ENCODE results near the gene RLN1. TPM values are rescaled to one million over a fixed set of nuclear protein-coding genes. Genes with fewer than 3 reads are reported as not detected.

RLN1 gene
- total and polyA plus RNA-seq, 2 donors (not counting 1 experiment from before 2014, with no cell fraction given) = 0.60 to 1.4 TPM

DNA sequence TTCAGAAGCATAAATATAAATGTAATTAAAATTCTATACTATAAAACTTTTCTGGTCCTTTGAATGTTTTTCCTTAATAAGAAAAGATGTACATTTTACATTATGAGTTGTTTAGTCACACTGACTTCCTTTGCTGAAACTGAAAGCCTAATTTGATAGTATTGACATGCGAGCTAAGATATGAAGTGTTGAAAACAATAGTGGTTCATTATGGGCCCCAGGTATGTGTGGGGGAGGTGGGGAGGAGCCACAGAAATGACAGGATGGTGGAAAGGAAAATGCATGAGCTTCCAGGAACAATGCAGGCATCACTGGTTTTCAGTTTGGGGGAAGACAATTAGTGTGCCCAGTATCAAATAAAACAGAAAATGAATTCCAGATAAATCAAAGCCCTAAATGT lies 35.4 kb upstream of the RLN1 start:
- peaks cover 1% of the 10 kb centered on the region for H3K4me1 Mint-ChIP-seq
- no peak overlapping the region for H3K27ac Mint-ChIP-seq

DNA sequence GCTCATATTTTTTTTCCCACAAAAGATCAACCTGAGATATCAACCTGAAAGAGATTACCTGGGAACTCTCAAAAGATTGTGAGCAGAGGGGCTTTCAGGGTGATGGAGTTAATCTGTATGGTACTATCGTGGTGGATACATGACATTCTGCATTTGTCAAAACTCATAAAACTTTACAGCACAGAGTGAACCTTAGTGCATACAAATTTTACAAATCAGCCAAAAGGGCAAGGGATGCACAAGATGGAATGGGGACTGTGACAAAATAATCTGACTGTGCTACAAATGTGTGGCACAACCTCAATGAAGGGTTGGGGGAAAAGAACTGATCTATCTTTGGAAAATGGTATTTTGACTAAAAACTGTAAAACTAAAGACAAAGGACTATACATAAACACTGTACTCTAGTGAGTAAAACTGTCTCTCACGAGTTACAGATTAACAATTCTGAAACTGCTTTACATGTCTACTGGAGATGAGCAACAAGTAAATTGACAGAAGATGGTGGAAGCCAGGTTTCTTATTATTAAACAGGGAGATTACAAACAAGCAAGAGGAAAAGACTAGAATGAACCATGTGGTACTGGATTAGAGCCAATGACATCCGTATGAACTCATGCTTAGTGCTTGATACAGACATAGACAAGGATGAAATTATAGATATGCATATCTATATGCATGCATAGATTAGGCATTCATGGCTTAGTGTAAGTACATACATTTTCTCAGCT lies 24.8 kb upstream of the RLN1 start:
- TF ChIP-seq EZH2 (IDR thresholded peaks at IDR 0.05; ENCODE audit: borderline replicate concordance, insufficient read depth, low read depth, low read length, poor library complexity, severe bottlenecking) = no peak
- TF ChIP-seq, protein P1, sequence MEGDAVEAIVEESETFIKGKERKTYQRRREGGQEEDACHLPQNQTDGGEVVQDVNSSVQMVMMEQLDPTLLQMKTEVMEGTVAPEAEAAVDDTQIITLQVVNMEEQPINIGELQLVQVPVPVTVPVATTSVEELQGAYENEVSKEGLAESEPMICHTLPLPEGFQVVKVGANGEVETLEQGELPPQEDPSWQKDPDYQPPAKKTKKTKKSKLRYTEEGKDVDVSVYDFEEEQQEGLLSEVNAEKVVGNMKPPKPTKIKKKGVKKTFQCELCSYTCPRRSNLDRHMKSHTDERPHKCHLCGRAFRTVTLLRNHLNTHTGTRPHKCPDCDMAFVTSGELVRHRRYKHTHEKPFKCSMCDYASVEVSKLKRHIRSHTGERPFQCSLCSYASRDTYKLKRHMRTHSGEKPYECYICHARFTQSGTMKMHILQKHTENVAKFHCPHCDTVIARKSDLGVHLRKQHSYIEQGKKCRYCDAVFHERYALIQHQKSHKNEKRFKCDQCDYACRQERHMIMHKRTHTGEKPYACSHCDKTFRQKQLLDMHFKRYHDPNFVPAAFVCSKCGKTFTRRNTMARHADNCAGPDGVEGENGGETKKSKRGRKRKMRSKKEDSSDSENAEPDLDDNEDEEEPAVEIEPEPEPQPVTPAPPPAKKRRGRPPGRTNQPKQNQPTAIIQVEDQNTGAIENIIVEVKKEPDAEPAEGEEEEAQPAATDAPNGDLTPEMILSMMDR (IDR thresholded peaks at IDR 0.05) = no peak
- Histone ChIP-seq H3K79me2 (ENCODE audit: control insufficient read depth, insufficient read depth, low read length) (no peaks in the 10 kb centered on the region), H3K9ac (ENCODE audit: low read length) (no peak overlapping the region), H3K9me3 (ENCODE audit: control extremely low read depth in 1 of 3, control insufficient read depth in 2 of 3, insufficient read depth in 1 of 3, low read length in 2 of 3) (no peaks in the 10 kb centered on the region), H3K27me3 (replicated peaks in 1 of 4; ENCODE audit: control extremely low read depth in 1 of 4, control insufficient read depth in 3 of 4, insufficient read depth in 4 of 4, low read length in 3 of 4) (no peaks in the 10 kb centered on the region), H2AFZ (ENCODE audit: insufficient read depth, low read depth, low read length, poor library complexity, severe bottlenecking) (no peak overlapping the region), H3K4me1 (ENCODE audit: control insufficient read depth in 2 of 2, insufficient read depth in 2 of 2, low read length in 2 of 2) (no peaks in the 10 kb centered on the region), H4K20me1 (ENCODE audit: control insufficient read depth, insufficient read depth, low read length, poor library complexity, severe bottlenecking) (no peaks in the 10 kb centered on the region), H3K4me2 (replicated peaks; ENCODE audit: low read depth, low read length, poor library complexity, severe bottlenecking) (no peak overlapping the region), H3K4me3 (ENCODE audit: control extremely low read depth in 1 of 5, extremely low read depth in 1 of 5, insufficient read depth in 1 of 5, low read depth in 2 of 5, low read length in 4 of 5) (no peak overlapping the region), H3K27ac (ENCODE audit: low read length in 2 of 2) (no peak overlapping the region), H3K36me3 (replicated peaks in 1 of 2; ENCODE audit: control extremely low read depth in 1 of 2, control insufficient read depth in 1 of 2, extremely low read depth in 1 of 2, insufficient read depth in 2 of 2, low read length in 1 of 2) (peaks cover 0 to 3% of the 10 kb centered on the region in 2 experiments)
- ATAC-seq (ENCODE audit: low read depth) (no peak), DNase-seq (no peak)
- H3K27me3 Mint-ChIP-seq = no peaks in the 10 kb centered on the region
- no CpG with 5 or more reads among the region's 3 CpGs for WGBS (ENCODE audit: insufficient coverage)
- H3K9me3 Mint-ChIP-seq (ENCODE audit: insufficient read depth) = peaks cover 8% of the 10 kb centered on the region
- no peaks in the 10 kb centered on the region for H3K4me1 Mint-ChIP-seq
- no peak overlapping the region for H3K4me3 Mint-ChIP-seq
- intact Hi-C loops (cut with micrococcal nuclease) = no loop called here
- H3K27ac Mint-ChIP-seq = no peak overlapping the region
- ChIA-PET POLR2A (no interaction called here), CTCF (interaction anchor here (0.7 kb wide), 1 partner anchor 522 kb away, joined by 3 read pairs; no protein-coding TSS in a partner anchor)

More for the DNA sequence above, 35.4 kb upstream of the RLN1 start:
- Histone ChIP-seq H3K36me3 (replicated peaks in 1 of 2; ENCODE audit: control extremely low read depth in 1 of 2, control insufficient read depth in 1 of 2, extremely low read depth in 1 of 2, insufficient read depth in 2 of 2, low read length in 1 of 2) (no peaks in the 10 kb centered on the region), H3K27me3 (replicated peaks in 1 of 4; ENCODE audit: control extremely low read depth in 1 of 4, control insufficient read depth in 3 of 4, insufficient read depth in 4 of 4, low read length in 3 of 4) (no peaks in the 10 kb centered on the region), H3K9me3 (ENCODE audit: control extremely low read depth in 1 of 3, control insufficient read depth in 2 of 3, insufficient read depth in 1 of 3, low read length in 2 of 3) (no peaks in the 10 kb centered on the region), H3K4me1 (ENCODE audit: control insufficient read depth in 2 of 2, insufficient read depth in 2 of 2, low read length in 2 of 2) (no peaks in the 10 kb centered on the region), H3K4me2 (replicated peaks; ENCODE audit: low read depth, low read length, poor library complexity, severe bottlenecking) (no peak overlapping the region), H2AFZ (ENCODE audit: insufficient read depth, low read depth, low read length, poor library complexity, severe bottlenecking) (no peak overlapping the region), H4K20me1 (ENCODE audit: control insufficient read depth, insufficient read depth, low read length, poor library complexity, severe bottlenecking) (no peaks in the 10 kb centered on the region), H3K79me2 (ENCODE audit: control insufficient read depth, insufficient read depth, low read length) (no peaks in the 10 kb centered on the region), H3K9ac (ENCODE audit: low read length) (no peak overlapping the region), H3K4me3 (ENCODE audit: control extremely low read depth in 1 of 5, extremely low read depth in 1 of 5, insufficient read depth in 1 of 5, low read depth in 2 of 5, low read length in 4 of 5) (no peak overlapping the region), H3K27ac (ENCODE audit: low read length in 2 of 2) (no peak overlapping the region)
- ATAC-seq (ENCODE audit: low read depth) (no peak), DNase-seq (no peak)
- no peak overlapping the region for H3K4me3 Mint-ChIP-seq
- no peak for TF ChIP-seq EZH2 (IDR thresholded peaks at IDR 0.05; ENCODE audit: borderline replicate concordance, insufficient read depth, low read depth, low read length, poor library complexity, severe bottlenecking)
- TF ChIP-seq, protein P1 (IDR thresholded peaks at IDR 0.05) = no peak
- 100% methylated on average over 1 of the region's 1 CpG for WGBS (ENCODE audit: insufficient coverage)
- POLR2A ChIA-PET = no interaction called here
- intact Hi-C loops (cut with micrococcal nuclease) = no loop called here
- no peaks in the 10 kb centered on the region for H3K9me3 Mint-ChIP-seq (ENCODE audit: insufficient read depth)
- CTCF ChIA-PET = no interaction called here
- no peaks in the 10 kb centered on the region for H3K27me3 Mint-ChIP-seq
